Astrocyte of the cerebellum (primary cell): ENCODE measurements around the gene TFB2M.

Experiments used
- DNase-seq: peaks from one replicate; pipeline ENCODE4 v3.0.0-alpha.2; 2011; ENCODE audit warnings: low read depth
- H3K4me3 ChIP-seq: 2 replicates; pipeline ENCODE4 v1.5.1; 2011; ENCODE audit warnings: mild to moderate bottlenecking, low read depth, low read length, moderate library complexity
- in situ Hi-C: cut with HindIII; loops from 2 replicates; pipeline ENCODE4 v1.10.0; 2017; ENCODE audit warnings: low sequenced_read_pairs
- TF ChIP-seq, protein P1 (sequence below): IDR thresholded peaks from 2 replicates; pipeline ENCODE4 v1.5.1; 2012; ENCODE audit warnings: low read length, low read depth, moderate library complexity, mild to moderate bottlenecking; ENCODE audit errors: missing control alignments

TFB2M gene

GRCh38 chr1:246528933-246529731 lies 36.9 kb downstream of the TFB2M start:
- no peak overlapping the region for H3K4me3 ChIP-seq
- in situ Hi-C loops = no loop called here
- no peak for DNase-seq
- TF ChIP-seq, protein P1, sequence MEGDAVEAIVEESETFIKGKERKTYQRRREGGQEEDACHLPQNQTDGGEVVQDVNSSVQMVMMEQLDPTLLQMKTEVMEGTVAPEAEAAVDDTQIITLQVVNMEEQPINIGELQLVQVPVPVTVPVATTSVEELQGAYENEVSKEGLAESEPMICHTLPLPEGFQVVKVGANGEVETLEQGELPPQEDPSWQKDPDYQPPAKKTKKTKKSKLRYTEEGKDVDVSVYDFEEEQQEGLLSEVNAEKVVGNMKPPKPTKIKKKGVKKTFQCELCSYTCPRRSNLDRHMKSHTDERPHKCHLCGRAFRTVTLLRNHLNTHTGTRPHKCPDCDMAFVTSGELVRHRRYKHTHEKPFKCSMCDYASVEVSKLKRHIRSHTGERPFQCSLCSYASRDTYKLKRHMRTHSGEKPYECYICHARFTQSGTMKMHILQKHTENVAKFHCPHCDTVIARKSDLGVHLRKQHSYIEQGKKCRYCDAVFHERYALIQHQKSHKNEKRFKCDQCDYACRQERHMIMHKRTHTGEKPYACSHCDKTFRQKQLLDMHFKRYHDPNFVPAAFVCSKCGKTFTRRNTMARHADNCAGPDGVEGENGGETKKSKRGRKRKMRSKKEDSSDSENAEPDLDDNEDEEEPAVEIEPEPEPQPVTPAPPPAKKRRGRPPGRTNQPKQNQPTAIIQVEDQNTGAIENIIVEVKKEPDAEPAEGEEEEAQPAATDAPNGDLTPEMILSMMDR = no peak

GRCh38 chr1:246527402-246528088 lies 38.5 kb downstream of the TFB2M start:
- in situ Hi-C loops = no loop called here
- no peak overlapping the region for H3K4me3 ChIP-seq
- TF ChIP-seq, protein P1 = no peak
- DNase-seq = no peak

DNA sequence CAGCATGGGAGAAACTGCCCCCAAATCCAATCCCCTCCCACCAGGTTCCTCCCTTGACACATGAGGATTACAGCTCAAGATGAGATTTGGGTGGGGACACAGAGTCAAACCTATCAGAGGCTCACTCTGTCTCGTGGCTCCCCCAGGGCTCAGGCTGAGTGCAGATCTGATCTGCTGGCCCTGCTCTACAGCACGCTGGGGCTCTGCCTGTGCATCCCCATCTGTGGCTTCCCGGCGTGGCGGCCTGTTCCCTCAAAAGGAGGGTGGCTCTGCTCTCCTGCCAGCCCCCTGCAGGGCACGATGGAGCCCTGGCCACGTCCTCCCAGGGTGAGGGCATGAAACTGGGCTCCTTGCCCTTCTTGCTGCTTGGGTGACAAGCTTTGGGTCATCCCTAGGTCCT lies 39.1 kb downstream of the TFB2M start:
- TF ChIP-seq, protein P1 = no peak
- in situ Hi-C loops = no loop called here
- no peak overlapping the region for H3K4me3 ChIP-seq
- no peak for DNase-seq

DNA sequence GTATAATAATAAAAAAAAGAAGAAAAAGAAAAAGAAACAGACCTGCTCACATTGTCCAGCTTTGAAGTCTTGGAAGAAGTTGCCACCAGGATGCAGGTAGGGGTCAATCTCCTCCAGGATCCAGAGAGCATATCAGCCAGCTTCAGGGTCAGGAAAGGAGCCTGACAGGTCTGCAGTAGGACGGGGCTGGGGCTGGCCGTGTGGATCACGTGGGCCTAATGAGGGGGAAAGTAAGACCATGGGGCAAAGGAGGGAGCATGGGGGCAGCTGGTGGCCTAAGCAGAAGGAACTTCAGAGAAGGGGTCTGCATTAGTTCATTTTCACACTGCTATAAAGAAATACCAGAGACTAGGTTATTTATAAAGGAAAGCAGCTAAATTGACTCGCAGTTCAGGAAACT lies 39.7 kb downstream of the TFB2M start:
- no peak for DNase-seq
- TF ChIP-seq, protein P1 = no peak
- in situ Hi-C loops = no loop called here
- H3K4me3 ChIP-seq = no peak overlapping the region

GRCh38 chr1:246519514-246519913 lies 46.5 kb downstream of the TFB2M start:
- DNase-seq = no peak
- no peak overlapping the region for H3K4me3 ChIP-seq
- in situ Hi-C loops = no loop called here
- TF ChIP-seq, protein P1 = no peak

DNA sequence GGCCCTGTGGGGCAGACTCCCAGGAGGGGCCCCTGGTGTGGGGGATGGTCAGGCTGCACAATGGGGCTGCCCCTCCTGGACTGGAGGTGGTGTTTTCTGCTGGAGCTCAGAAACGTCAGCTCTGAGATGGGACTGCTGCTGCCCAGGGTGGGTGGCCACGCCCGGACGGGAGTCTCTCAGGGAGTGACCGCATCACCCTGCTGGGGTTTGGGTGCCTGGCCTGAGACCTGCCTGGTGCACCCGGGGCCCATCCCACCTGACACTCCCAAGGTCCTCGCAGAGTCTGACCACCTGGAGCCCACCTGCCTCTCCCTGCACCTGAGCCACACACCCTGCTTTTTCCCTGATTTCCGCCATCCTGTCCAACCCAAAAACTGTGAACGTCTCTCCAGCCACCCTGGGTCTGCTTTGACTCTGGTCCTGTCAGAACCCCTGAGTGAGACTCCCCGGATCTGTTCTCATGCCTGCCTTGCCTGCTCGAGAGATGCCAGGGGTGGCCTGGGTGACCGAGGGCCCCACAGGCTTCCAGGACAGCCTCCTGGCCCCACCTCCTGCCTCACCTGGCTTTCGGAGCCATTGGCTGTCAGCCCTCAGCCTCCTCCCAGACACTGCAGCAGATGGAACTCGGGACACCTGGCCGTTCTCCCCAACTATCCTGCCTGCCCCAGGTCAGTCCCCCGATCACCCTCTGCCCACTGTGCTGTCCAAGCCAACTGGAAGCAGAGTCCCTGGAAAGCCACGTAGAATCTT lies 47.4 kb downstream of the TFB2M start:
- in situ Hi-C loops = no loop called here
- TF ChIP-seq, protein P1 = no peak
- DNase-seq = no peak
- no peak overlapping the region for H3K4me3 ChIP-seq
